GM18909 (cell line): ENCODE measurements around the gene RASL10A.

ENCODE experiments used
- ATAC-seq: cut with Tn5 transposase; IDR thresholded peaks from one replicate; pipeline ENCODE4 v1.9.1; 2021; ENCODE audit warnings: mild to moderate bottlenecking; ENCODE audit not compliant: unreplicated experiment, poor library complexity

The RASL10A gene

DNA sequence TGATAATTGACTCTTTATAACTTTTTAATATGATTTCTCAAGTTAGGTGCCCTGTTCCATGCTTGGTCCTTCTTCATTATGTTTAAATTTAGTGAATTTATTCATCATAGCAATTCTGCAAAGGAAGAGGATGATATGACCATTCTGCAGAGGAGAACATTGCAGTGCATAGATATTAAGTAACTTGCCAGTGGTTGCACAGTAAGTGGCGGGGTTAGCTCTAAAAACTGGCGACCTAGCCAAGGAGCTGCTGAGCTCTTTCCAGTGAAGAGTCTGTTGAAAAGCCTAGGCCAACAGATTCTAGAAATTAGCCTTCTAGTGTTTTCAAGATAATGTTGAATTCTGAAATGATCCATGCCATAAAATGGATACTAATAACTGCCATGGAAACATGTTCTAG lies 42.9 kb downstream of the RASL10A start:
- ATAC-seq = no peak

DNA sequence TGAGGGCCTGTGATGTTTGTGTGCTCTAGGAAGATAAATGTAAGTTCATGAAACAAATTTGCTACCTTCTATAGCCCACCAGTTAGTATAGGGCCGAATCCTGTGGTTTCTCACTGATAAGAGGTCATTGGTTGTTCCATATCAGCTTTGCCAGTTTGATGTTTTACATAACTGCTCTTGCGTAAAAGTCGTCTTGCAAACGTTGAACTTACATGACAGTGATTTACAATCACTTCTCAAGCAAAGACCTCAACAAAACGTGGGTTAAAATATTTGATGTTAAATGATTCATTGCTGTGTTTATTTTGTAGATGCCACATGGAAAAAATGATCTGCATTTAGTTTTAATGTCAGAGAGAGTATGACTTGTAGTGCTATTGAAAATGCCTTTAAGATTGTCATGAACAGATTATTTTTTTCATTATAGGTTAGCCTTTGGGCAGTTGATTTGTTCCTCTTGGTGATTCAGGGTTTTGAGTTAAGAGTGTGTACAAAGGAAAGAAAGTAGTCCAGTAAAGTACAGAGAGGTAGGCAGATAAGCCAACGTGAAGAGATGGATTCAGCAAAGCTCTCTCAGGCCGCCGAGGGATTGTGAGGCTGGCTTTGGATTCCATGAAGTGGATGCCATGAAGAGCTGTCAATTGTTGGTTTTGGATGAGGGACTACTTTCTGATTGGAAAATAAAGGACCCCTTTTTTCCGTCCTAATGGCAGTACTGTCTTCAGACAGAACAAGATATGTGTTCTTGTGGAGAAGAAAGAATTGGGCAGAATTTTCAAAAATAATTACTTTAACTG lies 44.8 kb downstream of the RASL10A start:
- ATAC-seq = no peak

DNA sequence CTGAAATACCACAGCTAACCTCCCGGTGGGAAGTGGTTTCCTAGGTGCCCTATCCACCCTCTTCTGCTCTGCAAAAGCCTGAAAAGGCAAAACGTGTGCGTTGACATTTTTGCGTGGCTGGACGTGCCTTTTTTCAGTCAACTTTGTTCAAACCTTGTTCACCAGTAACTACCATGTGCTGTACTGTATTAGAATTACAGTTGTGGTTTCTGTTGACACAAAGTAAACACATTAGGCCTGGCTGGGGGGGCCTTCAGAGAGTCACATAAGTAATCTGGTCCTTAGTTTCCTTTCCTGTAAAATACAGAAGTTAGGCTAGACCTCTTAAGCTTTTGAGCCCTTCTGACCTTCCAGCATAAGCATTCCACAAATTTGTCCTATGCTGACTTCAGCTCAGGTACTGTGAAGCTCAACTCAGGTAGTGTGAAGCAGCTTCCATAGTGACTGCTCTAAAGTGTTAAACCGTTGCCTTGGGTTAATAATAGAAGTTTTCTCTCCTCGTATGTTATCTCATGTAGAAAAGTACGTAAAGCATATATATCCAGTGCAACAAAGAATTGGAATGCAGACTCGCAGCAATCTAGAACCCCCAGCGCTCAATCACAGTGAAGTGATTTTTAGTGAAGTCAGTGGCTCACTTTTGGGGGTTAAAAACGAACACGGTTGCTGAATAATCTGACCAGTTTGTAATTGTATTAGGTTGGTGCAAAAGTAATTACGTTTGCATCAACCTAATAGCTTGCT lies 45.6 kb downstream of the RASL10A start:
- ATAC-seq = no peak

DNA sequence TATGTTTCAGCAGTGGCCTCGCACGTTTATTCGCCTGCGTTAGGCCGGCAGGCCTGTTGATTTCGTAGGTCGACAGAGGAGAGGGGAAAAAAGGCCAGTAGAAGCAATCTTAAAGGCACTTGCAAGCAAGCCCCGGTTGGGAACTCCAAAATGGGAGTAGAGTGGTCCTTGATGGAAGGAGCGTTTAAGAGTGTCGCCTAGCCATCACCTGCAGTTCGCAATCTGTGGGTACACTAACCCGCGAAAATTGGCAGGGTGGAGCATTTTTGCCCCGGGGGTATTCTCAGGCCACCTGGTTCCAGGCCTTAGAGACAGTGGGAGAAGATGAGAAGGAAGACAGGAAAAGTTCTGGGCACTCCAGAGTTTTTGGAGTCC lies 46.3 kb downstream of the RASL10A start:
- no peak for ATAC-seq

DNA sequence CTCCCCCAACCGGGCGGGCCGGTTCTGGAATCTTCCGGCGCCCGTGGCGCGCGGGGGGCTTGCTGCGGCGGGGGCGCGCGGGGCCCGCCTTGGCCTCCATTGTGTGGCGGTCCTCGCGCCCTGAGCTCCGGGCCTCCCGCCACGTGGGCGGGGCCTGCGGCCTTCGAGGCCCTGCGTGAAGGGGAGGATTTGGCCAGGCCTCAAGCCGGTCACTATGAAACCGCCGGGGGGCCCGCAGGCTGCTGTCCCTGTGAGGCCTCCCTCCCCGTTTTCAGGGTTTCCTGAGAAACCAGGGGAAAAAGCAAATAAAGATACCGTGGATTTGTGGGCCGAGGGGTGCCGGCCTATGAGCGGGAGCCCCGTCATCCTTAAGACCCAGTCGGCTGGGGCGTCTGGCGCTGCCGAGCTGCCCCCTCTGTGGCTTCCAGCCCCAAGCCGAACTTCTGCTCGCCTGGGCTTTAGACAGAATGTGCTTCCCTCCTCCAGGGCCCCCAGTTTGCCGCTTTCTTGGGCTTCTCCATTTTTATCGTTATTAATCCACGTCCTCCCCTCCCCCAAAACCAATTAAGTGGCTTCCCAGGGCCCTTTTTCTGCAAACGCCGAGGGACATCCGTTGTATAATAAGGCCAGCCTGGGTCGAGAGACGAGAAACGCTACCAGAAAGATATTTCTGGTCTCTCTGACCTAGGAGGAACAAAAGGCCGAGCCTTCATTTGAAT lies 46.8 kb downstream of the RASL10A start:
- ATAC-seq = peak; percentile 24

DNA sequence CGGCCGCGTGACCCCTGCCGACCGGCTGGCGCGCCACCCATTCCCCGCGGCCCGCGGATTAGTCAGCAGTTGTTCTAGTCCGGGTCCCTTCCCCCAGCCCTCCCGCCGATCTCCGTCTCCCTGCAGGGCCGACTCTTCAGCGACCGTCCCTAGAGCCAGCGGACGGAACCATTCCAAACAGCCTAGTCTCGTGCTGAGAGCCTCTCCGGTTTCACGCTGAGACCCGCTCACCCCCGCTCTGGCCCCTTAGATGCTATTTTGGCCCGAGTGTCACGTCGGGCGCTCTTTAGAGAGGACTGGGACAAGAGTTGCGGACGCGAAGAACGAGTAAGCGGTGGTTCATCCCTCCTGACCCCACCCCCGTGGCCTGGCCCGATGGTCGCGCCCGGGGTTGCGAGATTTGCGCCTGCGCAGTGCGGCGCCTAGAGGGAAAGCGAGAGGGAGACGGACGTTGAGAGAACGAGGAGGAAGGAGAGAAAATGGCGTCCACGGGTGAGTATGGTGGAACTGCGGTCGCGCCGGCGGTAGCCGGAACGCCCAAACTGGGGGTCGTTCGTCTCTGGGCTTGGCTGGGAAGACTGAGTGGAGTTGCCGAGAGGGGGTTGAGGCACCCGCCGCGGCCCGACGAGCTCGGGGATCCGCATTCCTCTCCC lies 47.5 kb downstream of the RASL10A start, which contains the start of the genes EWSR1 and RHBDD3:
EWSR1 (plus strand) TSS at position 411 of the 653 bp plus-strand sequence; CDS start at position 480, 69 bp downstream.
RHBDD3 (minus strand) TSS at position 124 of the 653 bp plus-strand sequence. CDS start 2,355 bp downstream, outside the sequence.
- ATAC-seq = peak; percentile 82

DNA sequence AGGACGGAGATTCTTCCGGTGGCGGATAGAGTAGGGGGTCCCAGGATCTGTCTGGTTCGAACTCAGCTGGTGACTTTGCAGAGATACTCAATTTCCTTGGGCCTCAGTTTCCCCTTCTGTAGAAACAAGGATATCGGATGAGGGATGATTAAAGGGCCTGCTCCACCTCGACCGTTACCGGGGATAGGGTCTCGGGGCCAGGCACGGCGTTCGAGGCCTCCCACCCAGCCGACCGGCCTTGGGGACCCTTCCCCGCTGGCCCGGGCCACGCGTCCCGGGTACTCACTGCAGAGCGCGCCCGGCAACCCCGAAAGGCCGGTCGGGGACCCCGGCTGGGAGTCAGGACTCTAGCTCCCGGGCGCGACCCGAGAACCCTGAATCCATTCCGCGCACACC lies 48.0 kb downstream of the RASL10A start:
- ATAC-seq = no peak

DNA sequence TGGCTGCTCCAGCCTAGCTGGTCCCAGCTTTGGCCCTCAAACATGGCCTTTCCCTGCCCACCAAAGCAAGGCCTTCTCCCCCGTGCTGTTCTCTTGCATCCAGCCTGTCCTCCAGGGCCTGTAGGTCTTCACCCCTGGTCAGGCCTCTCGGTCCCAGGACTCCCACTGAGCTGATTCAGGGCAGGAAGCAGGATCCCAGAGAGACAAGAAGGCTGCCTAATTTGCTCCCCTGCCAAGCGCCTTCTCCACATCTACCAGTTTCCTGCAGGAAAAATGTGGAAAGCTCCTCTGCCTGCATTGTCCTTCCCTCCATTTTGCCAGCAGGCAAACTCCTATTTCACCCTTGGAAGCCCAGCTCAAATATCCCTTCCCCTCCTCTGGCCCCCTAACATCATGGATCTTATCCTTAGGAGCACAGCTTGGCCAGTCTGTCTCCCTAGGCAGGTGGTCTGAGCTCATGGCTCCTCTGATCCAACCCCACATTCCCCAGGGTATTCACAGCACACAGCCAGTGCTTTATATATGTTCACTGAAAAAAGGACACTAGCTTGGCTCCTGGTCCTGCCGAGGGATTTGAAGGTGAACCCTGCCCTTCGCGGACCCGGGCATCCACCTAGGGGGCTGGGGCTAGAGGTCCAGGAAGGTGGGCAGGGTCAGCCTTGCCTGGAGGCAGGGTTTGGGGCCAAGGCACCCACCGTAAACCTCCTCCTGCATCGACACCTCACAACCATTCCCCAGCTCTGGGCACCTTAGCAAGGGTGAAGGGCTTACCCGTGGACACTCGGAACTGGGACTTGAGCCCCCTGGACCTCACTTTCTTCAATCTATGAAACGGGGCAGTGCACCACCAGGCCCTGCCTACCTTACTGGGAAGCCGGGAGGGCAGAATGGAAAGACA lies 48.7 kb downstream of the RASL10A start:
- no peak for ATAC-seq

DNA sequence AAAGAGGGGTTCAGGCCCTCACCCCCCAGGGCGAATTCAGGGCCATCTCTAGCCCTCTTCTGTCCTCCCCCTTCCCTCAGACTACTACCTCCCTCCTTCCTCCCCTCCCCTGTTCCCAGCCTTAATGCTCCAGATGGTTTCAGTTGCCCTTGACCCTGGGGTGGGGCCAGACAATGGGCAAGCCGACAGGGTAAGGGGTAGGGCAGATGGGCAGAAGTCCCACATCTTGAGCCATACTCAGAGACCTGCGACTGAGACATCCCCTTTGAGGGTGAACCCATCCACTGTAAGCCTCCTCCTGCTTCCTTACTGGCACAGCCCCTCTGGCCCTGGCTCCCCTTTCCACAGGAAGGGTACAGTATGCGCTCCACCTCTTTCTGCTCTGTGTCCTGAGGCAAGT lies 49.6 kb downstream of the RASL10A start:
- no peak for ATAC-seq

DNA sequence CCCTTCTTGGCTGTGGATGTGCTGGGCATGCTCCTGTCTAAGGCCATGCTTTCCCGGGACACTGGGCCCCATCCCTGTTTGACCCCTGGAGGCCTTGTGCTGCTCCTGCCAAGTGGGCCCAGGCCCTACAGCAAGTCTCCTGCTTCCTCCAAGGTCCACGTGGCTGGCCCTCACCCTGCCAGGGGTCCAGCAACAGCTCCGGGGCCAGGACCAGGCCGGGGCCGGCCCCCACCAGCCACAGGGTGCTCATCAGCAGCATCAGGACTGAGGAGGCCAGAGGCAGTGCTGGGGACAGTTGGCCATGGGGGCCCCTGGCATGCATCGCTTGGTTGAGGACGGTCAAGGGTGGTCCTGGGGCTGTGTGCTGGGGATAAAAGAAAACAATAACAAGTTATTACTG lies 50.2 kb downstream of the RASL10A start:
- ATAC-seq = no peak

DNA sequence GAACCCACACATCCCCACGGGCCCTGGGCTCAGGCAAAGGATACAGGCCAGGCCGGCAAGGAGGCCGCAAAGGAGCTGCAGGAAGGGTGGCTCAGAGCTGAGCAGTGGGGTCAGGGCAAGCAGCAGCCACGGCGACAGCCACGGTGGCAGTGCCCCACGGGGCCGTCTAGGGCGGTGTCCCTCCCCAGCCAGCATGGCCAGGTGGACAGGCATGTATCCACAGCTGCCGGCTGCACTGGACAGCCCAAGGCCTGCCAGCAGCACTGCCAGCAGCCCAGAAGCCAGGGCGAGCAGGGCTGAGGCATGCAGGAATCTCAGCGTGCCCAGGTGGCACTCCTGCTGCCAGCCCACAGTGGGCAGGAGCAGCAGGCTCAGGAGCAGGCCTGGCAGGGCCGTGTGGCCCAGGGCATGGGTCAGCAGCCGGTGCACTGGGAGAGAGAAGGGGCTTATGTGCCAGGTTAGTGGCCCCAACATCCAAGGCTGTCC lies 51.7 kb downstream of the RASL10A start:
- ATAC-seq = no peak
